Fibroblast of villous mesenchyme (primary cell): ENCODE measurements around the gene COL4A1. TPM values are rescaled to one million over a fixed set of nuclear protein-coding genes. Genes with fewer than 3 reads are reported as not detected.

Experiments used
- DNase-seq: peaks from one replicate; pipeline ENCODE4 v3.0.0-alpha.2; 2010; ENCODE audit warnings: low read depth
- H3K4me3 ChIP-seq: 2 replicates; pipeline ENCODE4 v1.5.1; 2011; ENCODE audit warnings: low read depth, mild to moderate bottlenecking, low read length
- total RNA-seq: library from RNA; depleted of rRNA; stranded (reverse); fragments of >200 nt; gene quantifications from 2 replicates; pipeline ENCODE4 v1.2.3, GENCODE V29; 2012
- TF ChIP-seq, protein P1 (sequence below): IDR thresholded peaks from 2 replicates; pipeline ENCODE4 v1.5.1; 2012; ENCODE audit warnings: low read depth, mild to moderate bottlenecking, low read length; ENCODE audit not compliant: insufficient read depth

The COL4A1 gene
- total RNA-seq, 1 donor: 1,391 TPM

DNA sequence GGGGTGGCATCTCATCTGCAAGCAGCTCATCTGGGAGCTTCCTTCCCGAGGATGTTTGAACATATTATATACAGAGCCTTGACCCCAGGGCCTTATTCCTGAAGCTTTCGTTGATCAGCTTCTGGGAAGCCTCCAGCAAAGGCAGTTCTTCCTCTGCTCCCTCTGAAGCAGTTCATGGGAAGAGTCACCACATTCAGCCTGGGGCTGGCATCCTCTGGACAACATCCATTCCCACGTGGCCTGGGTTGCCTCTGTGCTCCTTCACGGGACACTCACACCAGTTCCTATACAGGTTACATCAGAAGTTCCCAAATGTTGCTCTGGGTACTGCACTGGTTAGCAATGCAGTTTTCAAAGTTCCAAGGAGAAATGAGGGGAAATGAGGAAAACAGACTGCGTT lies 29.7 kb upstream of the COL4A1 start:
- TF ChIP-seq, protein P1, sequence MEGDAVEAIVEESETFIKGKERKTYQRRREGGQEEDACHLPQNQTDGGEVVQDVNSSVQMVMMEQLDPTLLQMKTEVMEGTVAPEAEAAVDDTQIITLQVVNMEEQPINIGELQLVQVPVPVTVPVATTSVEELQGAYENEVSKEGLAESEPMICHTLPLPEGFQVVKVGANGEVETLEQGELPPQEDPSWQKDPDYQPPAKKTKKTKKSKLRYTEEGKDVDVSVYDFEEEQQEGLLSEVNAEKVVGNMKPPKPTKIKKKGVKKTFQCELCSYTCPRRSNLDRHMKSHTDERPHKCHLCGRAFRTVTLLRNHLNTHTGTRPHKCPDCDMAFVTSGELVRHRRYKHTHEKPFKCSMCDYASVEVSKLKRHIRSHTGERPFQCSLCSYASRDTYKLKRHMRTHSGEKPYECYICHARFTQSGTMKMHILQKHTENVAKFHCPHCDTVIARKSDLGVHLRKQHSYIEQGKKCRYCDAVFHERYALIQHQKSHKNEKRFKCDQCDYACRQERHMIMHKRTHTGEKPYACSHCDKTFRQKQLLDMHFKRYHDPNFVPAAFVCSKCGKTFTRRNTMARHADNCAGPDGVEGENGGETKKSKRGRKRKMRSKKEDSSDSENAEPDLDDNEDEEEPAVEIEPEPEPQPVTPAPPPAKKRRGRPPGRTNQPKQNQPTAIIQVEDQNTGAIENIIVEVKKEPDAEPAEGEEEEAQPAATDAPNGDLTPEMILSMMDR: no peak
- H3K4me3 ChIP-seq: no peak overlapping the region
- DNase-seq: peak; percentile 84

DNA sequence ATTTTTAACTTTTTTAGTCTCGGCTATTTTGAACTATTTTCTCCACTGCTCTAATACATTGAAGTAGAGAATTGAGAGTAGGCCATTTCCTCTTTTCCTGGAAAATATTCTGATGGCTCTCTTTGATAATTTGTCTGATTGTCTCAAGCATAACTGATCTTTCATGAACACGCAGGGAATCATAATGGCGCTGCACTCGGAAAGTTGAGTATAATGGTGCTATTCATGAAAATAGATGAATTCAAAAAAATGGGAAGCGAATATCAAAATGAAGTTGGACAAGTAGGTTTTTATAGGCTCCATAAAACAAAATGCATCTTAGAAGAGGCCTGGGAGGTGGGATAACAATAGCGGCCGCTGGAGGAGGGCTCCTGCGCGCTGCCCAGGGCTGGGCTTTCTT lies 29.2 kb upstream of the COL4A1 start:
- no peak for DNase-seq
- TF ChIP-seq, protein P1: no peak
- H3K4me3 ChIP-seq: no peak overlapping the region

DNA sequence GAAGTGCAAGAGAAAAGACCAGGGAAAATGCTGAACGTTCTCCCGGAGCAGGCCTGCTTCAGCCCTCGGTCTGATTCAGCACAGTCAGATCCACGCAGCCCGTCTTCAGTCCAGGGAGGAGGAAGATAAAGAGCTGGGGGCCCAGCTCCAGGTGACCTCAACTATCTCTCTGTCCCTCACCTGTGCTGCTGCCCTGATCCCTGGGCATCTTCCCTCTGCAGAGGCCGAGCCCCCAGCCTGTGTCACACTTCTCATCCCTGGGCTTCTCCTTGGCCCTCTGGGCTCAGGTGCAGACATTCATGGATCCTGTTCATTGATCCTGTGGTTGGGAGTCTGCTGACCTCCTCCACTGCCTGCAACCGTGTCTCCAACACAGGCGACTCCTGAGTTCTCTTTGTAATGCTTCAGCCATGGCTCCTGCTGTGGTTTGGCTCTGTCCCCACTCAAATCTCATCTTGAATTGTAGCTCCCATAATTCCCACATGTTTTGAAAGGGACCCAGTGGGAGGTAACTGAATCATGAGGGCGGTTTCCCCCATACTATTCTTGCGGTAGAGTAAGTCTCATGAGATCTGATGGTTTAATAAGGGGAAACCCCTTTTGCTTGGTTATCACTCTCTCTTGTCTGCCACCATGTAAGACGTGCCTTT lies 28.0 kb upstream of the COL4A1 start:
- DNase-seq: no peak
- H3K4me3 ChIP-seq: no peak overlapping the region
- TF ChIP-seq, protein P1: no peak

DNA sequence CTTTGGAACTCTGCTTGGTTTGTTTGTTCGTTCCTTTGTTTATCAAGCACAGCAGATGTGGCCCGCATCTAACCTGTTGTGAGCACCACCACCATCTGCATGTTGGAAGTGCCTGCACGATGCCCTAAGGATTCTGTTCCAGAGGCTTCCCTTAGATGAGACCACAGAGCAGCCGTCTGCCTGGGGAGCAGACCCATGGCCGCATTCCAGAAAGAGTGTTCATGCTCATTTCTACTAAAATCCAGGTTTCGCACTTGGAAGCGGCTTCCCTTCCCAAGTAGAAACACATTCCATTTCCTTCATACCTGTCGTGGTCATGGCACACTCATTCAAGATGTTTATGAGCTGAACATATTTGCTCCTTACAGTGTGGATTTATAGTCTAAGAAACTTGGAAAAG lies 27.3 kb upstream of the COL4A1 start:
- peak; percentile 55 for DNase-seq
- TF ChIP-seq, protein P1: no peak
- no peak overlapping the region for H3K4me3 ChIP-seq

DNA sequence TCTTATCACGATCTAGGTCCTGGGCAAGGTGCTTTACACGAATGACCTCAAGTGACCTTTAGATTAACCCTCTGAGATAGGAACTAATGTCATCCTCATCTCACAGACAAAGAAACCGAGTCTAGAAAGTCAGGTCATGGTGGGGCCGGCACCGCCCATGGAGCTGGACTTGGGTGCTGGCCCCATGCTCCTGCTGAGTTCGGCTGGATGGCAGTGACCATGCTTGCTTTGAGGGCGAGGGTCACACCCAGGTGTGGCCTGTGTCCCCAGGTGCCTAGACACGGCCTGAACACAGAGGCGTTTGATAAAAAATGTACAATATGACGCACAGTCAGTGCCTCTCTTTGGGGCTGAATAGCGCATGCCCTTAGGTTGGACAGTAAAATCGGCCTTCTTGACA lies 26.9 kb upstream of the COL4A1 start:
- TF ChIP-seq, protein P1: no peak
- no peak for DNase-seq
- no peak overlapping the region for H3K4me3 ChIP-seq

DNA sequence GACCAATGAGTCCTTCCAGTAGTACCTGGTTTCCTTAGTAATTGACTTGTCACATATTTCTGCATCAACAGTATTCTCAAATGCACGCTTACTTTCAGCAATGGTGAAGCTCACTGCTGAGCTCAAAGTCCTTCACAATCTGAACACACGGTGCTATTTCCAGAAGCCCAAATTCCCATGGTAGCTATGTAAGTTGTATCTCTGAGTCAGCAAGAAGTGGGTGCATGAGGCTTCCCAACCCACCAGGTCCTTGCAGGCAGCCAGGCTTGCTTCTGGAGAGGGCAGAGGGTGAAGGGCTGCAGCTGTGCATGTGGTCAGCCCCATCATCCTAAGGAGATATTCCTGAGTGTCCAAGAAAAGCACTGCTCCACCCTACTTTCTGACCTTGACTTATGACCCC lies 25.8 kb upstream of the COL4A1 start:
- no peak overlapping the region for H3K4me3 ChIP-seq
- TF ChIP-seq, protein P1: no peak
- peak; percentile 81 for DNase-seq

DNA sequence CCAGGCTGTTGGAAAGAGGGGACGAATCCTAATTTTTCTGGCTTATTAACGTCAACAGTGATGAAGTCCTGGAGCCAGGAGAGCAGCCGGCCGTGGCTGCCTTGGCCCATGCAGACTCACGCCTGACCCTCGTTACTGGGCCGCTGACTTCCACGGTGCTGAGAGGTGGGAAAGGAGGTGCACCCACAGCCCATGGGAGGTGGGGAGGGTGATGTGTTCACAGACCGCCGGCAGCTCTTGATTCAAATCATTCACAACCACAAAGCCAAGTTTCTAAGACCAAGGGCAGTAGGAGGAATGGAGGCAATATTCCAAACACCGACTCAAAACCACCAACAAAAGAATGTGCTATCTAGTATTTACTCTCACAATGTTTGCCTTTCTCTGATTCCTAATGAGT lies 24.4 kb upstream of the COL4A1 start:
- TF ChIP-seq, protein P1: no peak
- H3K4me3 ChIP-seq: no peak overlapping the region
- peak; percentile 65 for DNase-seq
